Neural cell (in vitro differentiated cells): ENCODE data around the gene INSIG1. TPM values are rescaled to one million over a fixed set of nuclear protein-coding genes. Genes with fewer than 3 reads are reported as not detected.

Experiments
- H2AFZ ChIP-seq: fragments of 200-600, 300-800 bp; sonication (generic), shearing (Covaris generic); 2 replicates; pipeline ENCODE4 v1.6.0; 2014; ENCODE audit warnings: low read depth, mild to moderate bottlenecking, antibody characterized with exemption, low read length, moderate library complexity
- H3F3A ChIP-seq: fragments of 200-600 bp; shearing (Covaris generic); 2 replicates; pipeline ENCODE4 v1.6.1; 2016; ENCODE audit warnings: mild to moderate bottlenecking, moderate library complexity, mixed read lengths, antibody characterized with exemption, low read length; ENCODE audit not compliant: insufficient read depth, poor library complexity, severe bottlenecking
- H3K27ac ChIP-seq: fragments of 200-600, 300-800 bp; sonication (generic), shearing (Covaris generic); 2 replicates; pipeline ENCODE4 v1.5.1; 2014; ENCODE audit warnings: mild to moderate bottlenecking, low read length, moderate library complexity
- H3K27me3 ChIP-seq: fragments of 300-800, 200-600 bp; sonication (generic), shearing (Covaris generic); 2 replicates; pipeline ENCODE4 v1.6.0; 2014; ENCODE audit warnings: mild to moderate bottlenecking, low read depth, low read length, moderate library complexity; ENCODE audit not compliant: insufficient read depth
- H3K36me3 ChIP-seq: fragments of 300-800, 200-600 bp; sonication (generic), shearing (Covaris generic); 2 replicates; pipeline ENCODE4 v1.5.1; 2014; ENCODE audit warnings: mild to moderate bottlenecking, antibody characterized with exemption, low read length, moderate library complexity; ENCODE audit not compliant: insufficient read depth
- H3K4me2 ChIP-seq: fragments of 300-800, 200-600 bp; sonication (generic), shearing (Covaris generic); 2 replicates; pipeline ENCODE4 v1.6.0; 2014; ENCODE audit warnings: mild to moderate bottlenecking, low read length
- H3K4me3 ChIP-seq: fragments of 300-800, 200-600 bp; sonication (generic), shearing (Covaris generic); 2 replicates; pipeline ENCODE4 v1.5.1; 2014; ENCODE audit warnings: mild to moderate bottlenecking, low read length, moderate library complexity
- H3K79me2 ChIP-seq: fragments of 200-600 bp; shearing (Covaris generic); replicated peaks from 2 replicates; pipeline ENCODE4 v1.6.0; 2014; ENCODE audit warnings: mild to moderate bottlenecking, low read length, moderate library complexity; ENCODE audit not compliant: insufficient read depth
- H3K9ac ChIP-seq: fragments of 300-800, 200-600 bp; sonication (generic), shearing (Covaris generic); 2 replicates; pipeline ENCODE4 v1.6.1; 2016; ENCODE audit warnings: mild to moderate bottlenecking, low read length, mixed read lengths
- H3K9me2 ChIP-seq: fragments of 200-600 bp; shearing (Covaris generic); 2 replicates; pipeline ENCODE4 v1.6.1; 2016; ENCODE audit warnings: mild to moderate bottlenecking, low read length, mixed read lengths; ENCODE audit not compliant: insufficient read depth
- H3K9me3 ChIP-seq: fragments of 200-600, 300-800 bp; sonication (generic), shearing (Covaris generic); 2 replicates; pipeline ENCODE4 v1.6.1; 2016; ENCODE audit warnings: mild to moderate bottlenecking, mixed run types, low read length, moderate library complexity, mixed read lengths
- H4K20me1 ChIP-seq: fragments of 200-600 bp; shearing (Covaris generic); 2 replicates; pipeline ENCODE4 v1.6.1; 2016; ENCODE audit warnings: mild to moderate bottlenecking, mixed run types; ENCODE audit not compliant: insufficient read depth
- EP300 ChIP-seq: fragments of 450-650 bp; conservative IDR thresholded peaks from 2 replicates; pipeline ENCODE4 v1.6.1; 2014; ENCODE audit warnings: antibody characterized with exemption, mild to moderate bottlenecking, moderate library complexity; ENCODE audit not compliant: poor library complexity, severe bottlenecking
- EZH2 ChIP-seq: fragments of 200-600, 300-800 bp; shearing (Covaris generic), sonication (generic); IDR thresholded peaks from 2 replicates; pipeline ENCODE4 v1.6.1; 2014; ENCODE audit warnings: antibody characterized with exemption, low read length, borderline replicate concordance, mild to moderate bottlenecking; ENCODE audit not compliant: insufficient read depth, poor library complexity, severe bottlenecking
- MXI1 ChIP-seq: fragments of 450-650 bp; conservative IDR thresholded peaks from 2 replicates; pipeline ENCODE4 v1.6.1; 2014; ENCODE audit warnings: antibody characterized with exemption, mild to moderate bottlenecking; ENCODE audit not compliant: poor library complexity, severe bottlenecking
- POLR2AphosphoS5 ChIP-seq: IDR thresholded peaks from 2 replicates; pipeline ENCODE4 v1.6.1; 2012
- RAD21 ChIP-seq: fragments of 450-650 bp; conservative IDR thresholded peaks from 2 replicates; pipeline ENCODE4 v1.6.1; 2014; ENCODE audit warnings: antibody characterized with exemption, mild to moderate bottlenecking, moderate library complexity
- SMC3 ChIP-seq: fragments of 450-650 bp; conservative IDR thresholded peaks from 2 replicates; pipeline ENCODE4 v1.6.1; 2014; ENCODE audit warnings: antibody characterized with exemption, mild to moderate bottlenecking, moderate library complexity; ENCODE audit not compliant: poor library complexity
- polyA plus RNA-seq: library from polyadenylated mRNA; depleted of rRNA; stranded (reverse); fragments of >200 nt; gene quantifications from 2 replicates; pipeline ENCODE4 v1.2.3, GENCODE V29; 2014
- TF ChIP-seq, protein P1 (sequence below): IDR thresholded peaks from 2 replicates; pipeline ENCODE4 v1.6.1; 2012; ENCODE audit warnings: borderline replicate concordance
- TF ChIP-seq, protein P2 (sequence below): fragments of 450-650 bp; IDR thresholded peaks from 2 replicates; pipeline ENCODE4 v1.5.1; 2014; ENCODE audit warnings: antibody characterized with exemption, mild to moderate bottlenecking, moderate library complexity; ENCODE audit not compliant: poor library complexity, severe bottlenecking

Gene INSIG1
- polyA plus RNA-seq, 1 donor from 2014 or later: 71.0 TPM

DNA sequence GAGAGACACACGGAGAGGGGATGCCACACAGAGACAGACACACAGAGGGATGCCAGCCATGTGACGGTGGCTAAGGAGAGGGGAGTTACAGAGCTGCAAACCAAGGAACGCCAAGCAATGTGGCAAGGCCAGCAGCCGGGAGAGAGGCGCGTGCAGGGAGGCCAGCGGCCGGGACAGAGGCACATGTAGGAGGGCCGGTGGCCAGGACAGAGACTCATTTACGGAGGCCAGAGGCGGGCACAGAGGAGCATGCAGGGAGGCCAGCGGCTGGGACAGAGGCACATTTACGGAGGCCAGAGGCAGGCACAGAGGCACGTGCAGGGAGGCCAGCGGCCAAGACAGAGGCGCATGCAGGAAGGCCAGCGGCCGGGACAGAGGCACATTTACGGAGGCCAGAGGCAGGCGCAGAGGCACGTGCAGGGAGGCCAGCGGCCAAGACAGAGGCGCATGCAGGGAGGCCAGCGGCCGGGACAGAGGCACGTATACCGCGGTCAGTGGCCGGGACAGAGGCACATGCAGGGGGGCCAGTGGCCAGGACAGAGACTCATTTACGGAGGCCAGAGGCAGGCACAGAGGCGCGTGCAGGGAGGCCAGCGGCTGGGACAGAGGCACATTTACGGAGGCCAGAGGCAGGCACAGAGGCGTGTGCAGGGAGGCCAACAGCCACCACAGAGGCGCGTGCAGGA, 40.4 kb downstream of the INSIG1 start:
- H3K9me2 ChIP-seq: no peaks in the 10 kb centered on the region
- H3F3A ChIP-seq: no peaks in the 10 kb centered on the region
- no peaks in the 10 kb centered on the region for H3K9me3 ChIP-seq
- H3K9ac ChIP-seq: no peak overlapping the region
- TF ChIP-seq POLR2AphosphoS5 (no peak), EP300 (no peak), EZH2 (no peak), SMC3 (no peak), MXI1 (no peak), RAD21 (no peak)
- TF ChIP-seq, protein P1, sequence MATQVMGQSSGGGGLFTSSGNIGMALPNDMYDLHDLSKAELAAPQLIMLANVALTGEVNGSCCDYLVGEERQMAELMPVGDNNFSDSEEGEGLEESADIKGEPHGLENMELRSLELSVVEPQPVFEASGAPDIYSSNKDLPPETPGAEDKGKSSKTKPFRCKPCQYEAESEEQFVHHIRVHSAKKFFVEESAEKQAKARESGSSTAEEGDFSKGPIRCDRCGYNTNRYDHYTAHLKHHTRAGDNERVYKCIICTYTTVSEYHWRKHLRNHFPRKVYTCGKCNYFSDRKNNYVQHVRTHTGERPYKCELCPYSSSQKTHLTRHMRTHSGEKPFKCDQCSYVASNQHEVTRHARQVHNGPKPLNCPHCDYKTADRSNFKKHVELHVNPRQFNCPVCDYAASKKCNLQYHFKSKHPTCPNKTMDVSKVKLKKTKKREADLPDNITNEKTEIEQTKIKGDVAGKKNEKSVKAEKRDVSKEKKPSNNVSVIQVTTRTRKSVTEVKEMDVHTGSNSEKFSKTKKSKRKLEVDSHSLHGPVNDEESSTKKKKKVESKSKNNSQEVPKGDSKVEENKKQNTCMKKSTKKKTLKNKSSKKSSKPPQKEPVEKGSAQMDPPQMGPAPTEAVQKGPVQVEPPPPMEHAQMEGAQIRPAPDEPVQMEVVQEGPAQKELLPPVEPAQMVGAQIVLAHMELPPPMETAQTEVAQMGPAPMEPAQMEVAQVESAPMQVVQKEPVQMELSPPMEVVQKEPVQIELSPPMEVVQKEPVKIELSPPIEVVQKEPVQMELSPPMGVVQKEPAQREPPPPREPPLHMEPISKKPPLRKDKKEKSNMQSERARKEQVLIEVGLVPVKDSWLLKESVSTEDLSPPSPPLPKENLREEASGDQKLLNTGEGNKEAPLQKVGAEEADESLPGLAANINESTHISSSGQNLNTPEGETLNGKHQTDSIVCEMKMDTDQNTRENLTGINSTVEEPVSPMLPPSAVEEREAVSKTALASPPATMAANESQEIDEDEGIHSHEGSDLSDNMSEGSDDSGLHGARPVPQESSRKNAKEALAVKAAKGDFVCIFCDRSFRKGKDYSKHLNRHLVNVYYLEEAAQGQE: no peak
- TF ChIP-seq, protein P2, sequence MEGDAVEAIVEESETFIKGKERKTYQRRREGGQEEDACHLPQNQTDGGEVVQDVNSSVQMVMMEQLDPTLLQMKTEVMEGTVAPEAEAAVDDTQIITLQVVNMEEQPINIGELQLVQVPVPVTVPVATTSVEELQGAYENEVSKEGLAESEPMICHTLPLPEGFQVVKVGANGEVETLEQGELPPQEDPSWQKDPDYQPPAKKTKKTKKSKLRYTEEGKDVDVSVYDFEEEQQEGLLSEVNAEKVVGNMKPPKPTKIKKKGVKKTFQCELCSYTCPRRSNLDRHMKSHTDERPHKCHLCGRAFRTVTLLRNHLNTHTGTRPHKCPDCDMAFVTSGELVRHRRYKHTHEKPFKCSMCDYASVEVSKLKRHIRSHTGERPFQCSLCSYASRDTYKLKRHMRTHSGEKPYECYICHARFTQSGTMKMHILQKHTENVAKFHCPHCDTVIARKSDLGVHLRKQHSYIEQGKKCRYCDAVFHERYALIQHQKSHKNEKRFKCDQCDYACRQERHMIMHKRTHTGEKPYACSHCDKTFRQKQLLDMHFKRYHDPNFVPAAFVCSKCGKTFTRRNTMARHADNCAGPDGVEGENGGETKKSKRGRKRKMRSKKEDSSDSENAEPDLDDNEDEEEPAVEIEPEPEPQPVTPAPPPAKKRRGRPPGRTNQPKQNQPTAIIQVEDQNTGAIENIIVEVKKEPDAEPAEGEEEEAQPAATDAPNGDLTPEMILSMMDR: no peak
- no peaks in the 10 kb centered on the region for H3K79me2 ChIP-seq
- H3K4me3 ChIP-seq: no peak overlapping the region
- no peaks in the 10 kb centered on the region for H4K20me1 ChIP-seq
- no peaks in the 10 kb centered on the region for H3K36me3 ChIP-seq
- no peak overlapping the region for H3K4me2 ChIP-seq
- H3K27ac ChIP-seq: no peak overlapping the region
- no peaks in the 10 kb centered on the region for H3K27me3 ChIP-seq
- H2AFZ ChIP-seq: no peak overlapping the region

DNA sequence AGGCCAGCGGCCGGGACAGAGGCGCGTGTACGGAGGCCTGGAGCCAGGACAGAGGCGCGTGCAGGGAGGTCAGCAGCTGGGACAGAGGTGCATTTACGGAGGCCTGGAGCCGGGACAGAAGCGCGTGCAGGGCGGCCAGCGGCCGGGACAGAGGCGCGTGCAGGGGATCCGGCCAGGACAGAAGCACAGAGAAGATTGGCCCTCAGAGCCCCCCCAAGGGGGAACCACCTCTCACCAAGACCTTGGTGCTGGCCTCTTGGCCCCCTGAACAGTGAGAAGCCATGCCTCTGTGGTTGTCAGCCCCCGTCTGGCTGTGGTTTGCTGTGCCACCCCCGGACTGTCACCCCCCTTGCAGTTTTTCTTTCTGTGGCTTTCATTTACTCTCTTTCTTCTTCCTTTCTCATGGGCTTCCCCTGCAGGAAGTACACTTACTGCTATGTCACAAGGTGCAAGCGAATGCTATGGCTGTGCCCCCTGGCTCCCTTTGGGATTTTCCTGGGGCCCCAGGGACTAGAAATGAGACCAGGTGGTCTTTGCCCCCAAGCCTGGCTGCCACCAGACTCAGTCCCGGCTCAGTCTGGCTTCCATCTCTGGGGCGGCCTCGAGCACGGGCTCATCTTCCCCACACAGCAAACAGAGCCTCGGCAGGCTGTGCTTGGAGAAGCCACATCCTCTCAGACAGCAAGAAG, 41.1 kb downstream of the INSIG1 start:
- H3K27ac ChIP-seq: no peak overlapping the region
- no peaks in the 10 kb centered on the region for H3K9me2 ChIP-seq
- H3K79me2 ChIP-seq: no peaks in the 10 kb centered on the region
- H3K9me3 ChIP-seq: no peaks in the 10 kb centered on the region
- no peak overlapping the region for H3K4me2 ChIP-seq
- no peak overlapping the region for H3K9ac ChIP-seq
- H3K4me3 ChIP-seq: no peak overlapping the region
- H4K20me1 ChIP-seq: no peaks in the 10 kb centered on the region
- no peaks in the 10 kb centered on the region for H3K36me3 ChIP-seq
- TF ChIP-seq, protein P1: no peak
- TF ChIP-seq MXI1: no peak
- TF ChIP-seq, protein P2: no peak
- TF ChIP-seq EZH2: no peak
- TF ChIP-seq SMC3: no peak
- no peak for TF ChIP-seq EP300
- H3F3A ChIP-seq: no peaks in the 10 kb centered on the region
- H2AFZ ChIP-seq: no peak overlapping the region
- no peaks in the 10 kb centered on the region for H3K27me3 ChIP-seq
